ENCODE data around the gene TADA3. TPM values are rescaled to one million over a fixed set of nuclear protein-coding genes. Genes with fewer than 3 reads are reported as not detected.
A peak's percentile ranks its signal among the peaks of the same experiment; 100 is the strongest.

TADA3 gene
- total RNA-seq, 4 donors from 2014 or later, result 38.0 to 63.6 (median 55.7) TPM

DNA sequence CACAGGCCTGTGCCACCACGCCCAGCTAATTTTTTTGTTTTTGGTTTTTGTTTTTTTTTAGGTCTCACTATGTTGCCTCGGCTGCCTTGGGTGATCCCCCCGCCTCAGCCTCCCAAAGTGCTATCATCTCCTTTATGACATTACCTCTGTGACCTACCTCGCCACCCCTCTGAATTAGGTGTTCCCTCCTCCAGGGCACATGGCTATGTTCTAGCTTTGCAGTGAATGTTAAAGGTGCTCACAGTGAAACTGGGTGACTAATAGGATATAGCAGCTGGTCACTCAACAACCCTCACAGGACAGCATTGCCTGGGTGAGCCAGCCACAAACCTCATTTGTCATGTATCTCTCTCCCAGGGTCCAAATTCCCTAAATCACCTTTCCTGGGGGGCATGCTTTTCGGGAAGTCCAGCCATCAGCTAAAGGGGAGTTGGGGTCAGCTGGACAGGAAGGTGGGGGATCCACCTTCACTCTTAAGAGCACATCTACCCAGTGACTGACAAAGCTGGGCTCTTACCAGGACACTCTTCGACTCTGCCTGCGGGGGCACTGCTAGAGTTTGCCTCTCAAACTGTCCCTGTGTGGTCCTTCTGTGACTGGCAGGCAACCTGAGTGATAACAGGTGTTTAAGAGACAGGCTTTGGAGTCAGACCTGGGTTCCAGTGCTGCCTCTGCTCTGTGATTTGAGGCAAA lies 16.2 kb upstream of the TADA3 start:
- Histone ChIP-seq H3K4me3 (no peak overlapping the region), H3K27ac (peak overlapping the region; percentile 94 to 98 (median 94)), H3K27me3 (no peaks in the 10 kb centered on the region), H3K36me3 (peaks cover 0 to 41% (median 0%) of the 10 kb centered on the region in 3 donors), H3K4me1 (peaks cover 0 to 23% (median 0%) of the 10 kb centered on the region in 4 donors), H3K9me3 (no peaks in the 10 kb centered on the region)
- peak in 2 of 3 donors; percentile 52 to 67 for DNase-seq
- TF ChIP-seq, protein P1, sequence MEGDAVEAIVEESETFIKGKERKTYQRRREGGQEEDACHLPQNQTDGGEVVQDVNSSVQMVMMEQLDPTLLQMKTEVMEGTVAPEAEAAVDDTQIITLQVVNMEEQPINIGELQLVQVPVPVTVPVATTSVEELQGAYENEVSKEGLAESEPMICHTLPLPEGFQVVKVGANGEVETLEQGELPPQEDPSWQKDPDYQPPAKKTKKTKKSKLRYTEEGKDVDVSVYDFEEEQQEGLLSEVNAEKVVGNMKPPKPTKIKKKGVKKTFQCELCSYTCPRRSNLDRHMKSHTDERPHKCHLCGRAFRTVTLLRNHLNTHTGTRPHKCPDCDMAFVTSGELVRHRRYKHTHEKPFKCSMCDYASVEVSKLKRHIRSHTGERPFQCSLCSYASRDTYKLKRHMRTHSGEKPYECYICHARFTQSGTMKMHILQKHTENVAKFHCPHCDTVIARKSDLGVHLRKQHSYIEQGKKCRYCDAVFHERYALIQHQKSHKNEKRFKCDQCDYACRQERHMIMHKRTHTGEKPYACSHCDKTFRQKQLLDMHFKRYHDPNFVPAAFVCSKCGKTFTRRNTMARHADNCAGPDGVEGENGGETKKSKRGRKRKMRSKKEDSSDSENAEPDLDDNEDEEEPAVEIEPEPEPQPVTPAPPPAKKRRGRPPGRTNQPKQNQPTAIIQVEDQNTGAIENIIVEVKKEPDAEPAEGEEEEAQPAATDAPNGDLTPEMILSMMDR (IDR thresholded peaks at IDR 0.05), result peak in 4 of 6 experiments; percentile 14 to 25 (median 20)
- no peak for TF ChIP-seq POLR2A (IDR thresholded peaks at IDR 0.05)

DNA sequence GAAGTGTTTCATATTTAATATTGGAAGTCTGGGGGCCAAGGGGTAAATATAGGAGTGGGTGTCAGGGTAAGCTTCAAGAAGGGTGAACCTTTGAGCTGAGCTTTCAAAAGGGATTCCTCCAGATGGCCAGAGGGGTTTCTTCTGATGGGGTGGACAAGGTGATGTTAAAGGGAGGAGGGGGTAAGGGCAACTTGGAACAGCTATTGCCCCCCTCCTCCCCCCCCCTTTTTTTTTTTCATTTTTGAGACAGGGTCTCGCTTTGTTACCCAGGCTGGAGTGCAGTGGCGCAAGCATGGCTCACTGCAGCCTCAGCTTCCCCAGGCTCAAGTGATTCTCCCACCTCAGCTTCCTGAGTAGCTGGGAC lies 15.7 kb upstream of the TADA3 start:
- Histone ChIP-seq H3K36me3 (peaks cover 0 to 43% (median 0%) of the 10 kb centered on the region in 3 donors), H3K4me3 (no peak overlapping the region), H3K27me3 (no peaks in the 10 kb centered on the region), H3K9me3 (no peaks in the 10 kb centered on the region), H3K4me1 (peaks cover 0 to 23% (median 0%) of the 10 kb centered on the region in 4 donors), H3K27ac (peak overlapping the region in 2 of 4 donors; percentile 94)
- no peak for DNase-seq
- no peak for TF ChIP-seq POLR2A (IDR thresholded peaks at IDR 0.05)
- TF ChIP-seq, protein P1 (IDR thresholded peaks at IDR 0.05), result no peak

DNA sequence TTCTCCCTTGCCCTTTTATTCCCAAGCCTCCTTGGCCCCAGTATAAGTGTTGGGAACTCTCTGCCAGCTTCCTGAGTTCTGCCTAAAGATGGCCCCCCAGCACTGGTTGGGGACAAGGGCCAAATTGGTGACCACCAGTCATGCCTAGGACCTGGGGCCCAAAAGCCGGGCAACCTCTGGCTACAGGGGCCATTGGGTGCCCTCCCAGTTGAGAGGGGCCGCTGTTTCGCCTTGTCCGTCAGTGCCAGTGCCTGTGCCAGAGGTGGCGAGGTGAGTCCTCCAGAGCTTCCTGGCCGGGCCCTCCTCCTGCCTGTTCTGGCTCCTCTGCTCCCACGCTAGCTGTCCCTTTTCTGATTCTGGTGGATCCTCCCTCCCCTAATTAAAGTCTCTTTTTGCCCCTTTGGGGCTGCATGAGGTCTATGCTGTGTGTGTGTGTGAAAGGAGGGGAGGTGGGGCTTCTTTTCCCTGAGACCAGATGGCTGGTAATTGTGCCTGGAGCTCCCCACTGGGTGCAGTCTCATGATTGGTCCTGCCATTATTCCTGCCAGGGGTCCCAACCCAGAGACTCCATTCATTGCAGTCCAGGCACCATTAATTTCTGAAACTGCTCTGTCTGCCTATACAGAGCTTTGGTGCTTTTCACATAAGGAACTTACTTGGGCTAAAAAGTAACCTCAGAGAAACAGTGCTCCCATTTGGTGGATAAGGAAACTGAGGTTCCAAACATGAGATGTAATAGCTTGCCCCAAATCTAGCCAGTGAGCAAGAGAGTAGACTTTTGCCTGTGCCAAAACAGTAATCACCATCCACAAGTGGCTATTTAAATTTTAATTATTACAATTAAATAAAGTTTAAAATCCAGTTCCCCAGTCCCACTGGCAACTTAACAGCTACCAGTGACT lies 14.7 kb upstream of the TADA3 start:
- peaks cover 0 to 23% (median 0%) of the 10 kb centered on the region in 4 donors for H3K4me1 ChIP-seq
- no peak overlapping the region for H3K4me3 ChIP-seq
- TF ChIP-seq, protein P1 (IDR thresholded peaks at IDR 0.05), result no peak
- no peak for TF ChIP-seq POLR2A (IDR thresholded peaks at IDR 0.05)
- H3K9me3 ChIP-seq, result no peaks in the 10 kb centered on the region
- no peaks in the 10 kb centered on the region for H3K27me3 ChIP-seq
- H3K27ac ChIP-seq, result no peak overlapping the region
- DNase-seq, result no peak
- peaks cover 0 to 47% (median 0%) of the 10 kb centered on the region in 3 donors for H3K36me3 ChIP-seq

DNA sequence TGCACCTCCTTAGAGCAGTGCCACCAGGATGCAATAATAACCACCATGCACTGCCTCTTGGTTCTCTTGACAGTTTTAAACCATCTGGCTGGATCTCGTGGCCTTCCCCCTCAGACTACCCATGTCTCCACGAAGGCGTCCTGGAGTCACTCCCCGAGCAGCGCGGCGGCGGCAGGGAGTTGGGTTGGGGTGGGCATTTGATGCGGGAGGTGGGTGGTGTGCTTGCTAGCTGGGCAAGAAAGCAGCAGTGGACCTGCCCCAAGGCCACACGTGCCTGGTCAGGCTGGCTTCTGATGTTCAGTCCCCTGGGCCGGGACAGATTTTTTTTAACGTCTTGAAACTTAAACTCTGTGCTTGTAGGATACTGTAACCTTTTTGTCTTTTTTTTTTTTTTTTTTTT lies 13.9 kb upstream of the TADA3 start:
- H3K27ac ChIP-seq, result no peak overlapping the region
- H3K9me3 ChIP-seq, result no peaks in the 10 kb centered on the region
- DNase-seq, result no peak
- no peak overlapping the region for H3K4me3 ChIP-seq
- no peak for TF ChIP-seq POLR2A (IDR thresholded peaks at IDR 0.05)
- TF ChIP-seq, protein P1 (IDR thresholded peaks at IDR 0.05), result no peak
- peaks cover 0 to 22% (median 0%) of the 10 kb centered on the region in 4 donors for H3K4me1 ChIP-seq
- no peaks in the 10 kb centered on the region for H3K27me3 ChIP-seq
- peaks cover 0 to 55% (median 0%) of the 10 kb centered on the region in 3 donors for H3K36me3 ChIP-seq

DNA sequence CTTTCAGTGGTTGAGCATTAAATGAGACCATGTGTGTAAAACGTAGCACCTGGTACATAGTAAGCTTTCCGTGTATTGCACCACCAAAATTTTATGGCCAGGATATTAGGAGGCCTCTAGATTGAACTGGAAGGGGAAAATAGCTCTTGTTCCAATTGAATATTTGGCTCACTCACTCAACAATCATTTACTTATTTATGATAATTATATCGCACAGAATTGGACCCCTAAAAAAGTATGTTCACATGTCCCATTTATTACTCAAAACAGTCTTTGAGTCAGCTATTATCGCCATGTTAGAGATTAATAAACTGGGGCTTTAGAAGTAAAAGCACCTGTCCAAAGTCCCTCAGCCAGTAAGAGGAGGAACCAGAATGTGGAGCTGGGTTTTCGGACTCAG lies 12.7 kb upstream of the TADA3 start:
- H3K27me3 ChIP-seq, result no peaks in the 10 kb centered on the region
- TF ChIP-seq, protein P1 (IDR thresholded peaks at IDR 0.05), result no peak
- no peak for TF ChIP-seq POLR2A (IDR thresholded peaks at IDR 0.05)
- peaks cover 0 to 66% (median 0%) of the 10 kb centered on the region in 3 donors for H3K36me3 ChIP-seq
- peaks cover 0 to 14% (median 0%) of the 10 kb centered on the region in 4 donors for H3K4me1 ChIP-seq
- no peak overlapping the region for H3K27ac ChIP-seq
- DNase-seq, result no peak
- H3K4me3 ChIP-seq, result no peak overlapping the region
- no peaks in the 10 kb centered on the region for H3K9me3 ChIP-seq

All from Peyer's patch (tissue), 4 donors.